DMS153 treated with DMSO at 0.1 percent for 48 hours (cell line): ENCODE data around the gene PPM1D.
"Not testable (repeated sequence)": the region's sequence is repeated elsewhere in the genome, so short reads cannot be mapped to it uniquely, and the experiment has no call there.

ENCODE experiments used
- DNase-seq: peaks from one replicate; lab custom pipeline; 2025; ENCODE audit not compliant: unreplicated experiment; lab: John Stamatoyannopoulos, UW

PPM1D gene

DNA sequence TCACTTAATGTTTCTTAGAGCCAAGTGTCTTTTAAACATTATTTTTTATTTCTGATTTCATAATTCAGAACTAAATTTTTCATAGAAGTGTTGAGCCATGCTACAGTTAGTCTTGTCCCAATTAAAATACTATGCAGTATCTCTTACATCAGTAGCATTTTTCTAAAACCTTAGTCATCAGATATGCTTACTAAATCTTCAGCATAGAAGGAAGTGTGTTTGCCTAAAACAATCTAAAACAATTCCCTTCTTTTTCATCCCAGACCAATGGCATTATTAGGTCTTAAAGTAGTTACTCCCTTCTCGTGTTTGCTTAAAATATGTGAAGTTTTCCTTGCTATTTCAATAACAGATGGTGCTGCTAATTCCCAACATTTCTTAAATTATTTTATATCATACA is 64.0 kb downstream of the PPM1D start:
- no peak for DNase-seq

DNA sequence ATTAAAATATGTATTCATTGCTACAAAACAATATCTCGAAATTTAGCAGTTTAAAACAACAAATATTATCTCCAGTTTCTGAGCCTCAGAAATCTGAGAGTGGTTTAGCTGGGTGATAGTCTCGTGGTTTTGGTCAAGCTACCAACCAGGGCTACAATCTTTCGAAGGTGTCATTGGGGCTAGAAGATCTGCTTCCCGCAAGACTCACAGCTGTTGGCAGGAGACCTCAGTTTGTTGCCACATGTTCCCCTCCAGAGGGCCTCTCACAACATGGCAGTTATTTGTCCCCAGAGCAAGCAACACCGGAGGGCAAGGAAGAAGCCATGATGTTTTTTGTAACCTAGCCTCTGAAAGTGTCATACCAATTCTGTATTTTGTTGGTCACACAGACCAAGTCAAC is 65.6 kb downstream of the PPM1D start:
- DNase-seq = no peak

DNA sequence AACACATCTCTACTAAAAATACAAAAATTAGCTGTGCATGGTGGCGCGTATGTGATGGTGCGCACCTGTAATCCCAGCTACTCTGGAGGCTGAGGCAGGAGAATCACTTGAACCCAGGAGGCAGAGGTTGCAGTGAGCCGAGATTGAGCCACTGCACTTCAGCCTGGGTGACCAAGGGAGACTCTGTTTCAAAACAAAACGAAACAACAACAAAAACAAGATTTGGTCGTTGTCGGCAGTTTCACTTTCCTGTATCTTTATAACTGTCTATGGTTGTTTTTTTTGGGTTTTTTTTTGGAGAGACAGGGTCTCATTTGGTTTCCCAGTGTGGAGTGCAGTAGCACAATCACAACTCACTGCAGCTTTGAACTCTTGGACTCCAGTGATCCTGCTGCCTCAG is 68.7 kb downstream of the PPM1D start:
- DNase-seq = not testable (repeated sequence)

DNA sequence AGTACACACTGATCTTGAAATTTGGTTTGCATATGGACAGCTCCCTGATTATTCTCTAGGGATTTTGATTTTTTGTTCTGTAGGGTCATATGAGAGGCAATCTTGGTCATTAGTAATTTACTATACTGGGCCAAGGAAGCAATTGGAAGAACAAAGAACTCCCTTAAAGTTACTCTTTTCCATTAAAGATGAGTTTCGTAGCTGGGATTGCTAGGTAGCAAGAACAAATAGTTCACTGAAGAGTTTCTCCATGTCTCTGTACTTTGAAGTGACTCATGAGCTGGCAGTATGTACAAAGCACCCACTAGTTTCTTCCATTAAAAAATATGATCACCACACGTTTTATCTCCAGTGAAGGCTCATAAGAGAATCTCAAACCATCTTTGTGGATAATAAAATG is 71.5 kb downstream of the PPM1D start:
- DNase-seq = no peak

DNA sequence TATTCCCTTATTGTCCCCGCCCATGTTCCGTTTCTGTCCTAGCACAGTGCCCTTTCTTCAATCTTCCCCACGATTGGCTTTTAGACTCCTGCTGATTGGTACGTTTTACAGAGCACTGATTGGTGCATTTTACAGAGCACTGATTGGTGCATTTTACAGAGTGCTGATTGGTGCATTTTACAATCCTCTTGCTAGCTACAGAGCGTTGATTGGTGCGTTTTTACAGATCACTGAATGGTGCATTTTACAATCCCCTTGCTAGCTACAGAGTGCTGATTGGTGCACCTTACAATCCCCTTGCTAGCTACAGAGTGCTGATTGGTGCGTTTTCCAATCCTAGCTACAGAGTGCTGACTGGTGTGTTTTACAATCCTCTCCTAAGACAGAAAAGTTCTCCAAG is 74.6 kb downstream of the PPM1D start:
- DNase-seq = not testable (repeated sequence)

DNA sequence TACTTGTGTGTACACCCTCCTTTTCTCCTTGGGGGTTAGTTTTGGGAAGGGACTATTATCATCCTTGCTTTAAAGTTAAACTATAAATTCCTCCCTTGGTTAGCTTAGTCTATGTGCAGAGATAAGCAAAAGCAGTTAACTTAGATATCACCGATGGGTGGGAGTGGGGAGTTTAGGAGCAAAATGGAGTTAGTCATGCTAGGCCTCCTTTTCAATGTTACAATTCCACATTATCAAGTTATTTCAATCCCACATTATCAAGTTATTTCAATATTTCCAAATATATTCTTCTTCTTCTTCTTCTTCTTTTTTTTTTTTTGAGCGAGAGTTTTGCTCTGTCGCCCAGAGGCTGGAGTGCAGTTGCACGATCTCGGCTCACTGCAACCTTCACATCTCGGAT is 76.0 kb downstream of the PPM1D start:
- DNase-seq = no peak

DNA sequence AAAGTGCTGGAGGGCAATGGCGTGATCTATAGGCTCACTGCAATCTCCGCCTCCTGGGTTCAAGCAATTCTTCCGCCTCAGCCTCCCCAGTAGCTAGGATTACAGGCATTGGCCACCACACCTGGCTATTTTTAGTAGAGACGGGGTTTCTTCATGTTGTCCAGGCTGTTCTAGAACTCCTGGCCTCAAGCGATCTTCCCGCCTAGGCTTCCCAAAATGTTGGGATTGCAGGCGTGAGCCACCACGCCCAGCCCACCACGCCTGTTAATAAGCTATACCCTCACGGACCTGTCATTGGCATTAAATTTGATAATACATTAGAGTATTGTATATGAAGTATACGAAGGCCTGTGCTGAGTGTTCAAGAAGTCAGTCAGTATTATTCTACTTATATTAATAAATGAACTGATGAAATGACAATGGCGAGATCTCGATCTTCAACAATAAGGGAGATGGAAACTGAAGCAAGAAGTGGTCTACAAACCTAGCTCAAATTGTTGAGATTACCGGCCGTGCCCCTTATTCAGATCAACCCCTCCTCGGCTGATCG is 76.8 kb downstream of the PPM1D start:
- no peak for DNase-seq

DNA sequence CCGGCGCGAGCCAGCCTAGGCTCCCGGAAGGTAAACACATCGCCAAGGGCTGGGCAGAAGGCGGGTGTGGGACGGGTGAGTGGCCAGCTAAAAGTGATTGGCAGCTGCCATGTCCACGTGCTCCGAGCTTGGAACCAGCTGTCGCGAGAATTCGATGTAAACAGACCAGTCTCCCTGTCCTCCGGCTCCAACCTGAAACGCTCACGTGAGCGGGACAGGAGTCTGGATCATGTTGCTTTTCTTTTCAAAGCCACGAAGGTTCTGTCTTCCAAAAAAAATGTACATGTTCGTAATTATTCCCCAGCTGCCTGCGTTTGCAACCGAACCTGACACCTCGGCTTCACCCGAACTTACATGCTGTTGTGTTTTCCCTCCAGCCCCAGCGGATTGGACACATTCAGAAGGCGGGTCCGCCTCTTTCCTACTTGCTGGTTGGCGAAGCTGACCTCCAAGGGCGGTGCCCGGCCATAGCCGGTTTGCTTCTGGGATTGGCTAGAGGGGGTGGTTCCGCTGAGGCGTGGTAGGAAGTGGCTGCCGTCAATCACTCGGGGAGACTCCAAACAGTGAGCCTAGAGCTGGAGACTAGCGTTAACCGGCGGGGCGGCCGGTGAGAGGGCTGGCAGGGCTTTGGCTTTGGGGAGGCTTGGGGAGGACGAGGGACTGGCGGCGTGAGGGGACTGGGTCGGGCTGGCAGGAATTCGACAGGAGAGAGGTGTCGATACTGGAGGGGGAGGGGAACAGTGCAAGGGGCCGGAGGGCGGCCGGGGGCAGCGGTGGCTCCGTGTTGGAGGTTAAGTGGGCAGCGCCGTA is 77.5 kb downstream of the PPM1D start, which contains the start of gene BCAS3:
Gene BCAS3 (plus strand): TSS at position 544 of the 810 bp plus-strand sequence.
- peak; percentile 95 for DNase-seq

DNA sequence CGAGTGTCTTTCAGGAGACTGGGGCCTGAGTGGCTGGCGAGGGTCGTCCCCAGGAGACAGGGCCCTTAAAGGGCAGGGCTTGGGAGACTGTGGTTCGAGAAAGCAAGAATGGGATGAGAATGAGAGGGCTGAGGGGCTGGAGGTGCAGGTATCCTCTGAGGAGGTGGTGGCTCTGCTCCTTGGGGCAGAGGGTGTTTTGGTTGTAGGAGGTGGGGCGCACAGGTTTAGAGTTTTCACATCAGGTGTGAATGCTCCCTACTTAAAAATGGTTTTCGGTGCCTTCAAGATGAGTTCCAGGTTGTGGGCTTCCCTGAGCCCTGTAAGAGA is 78.1 kb downstream of the PPM1D start:
- peak; percentile 9 for DNase-seq

DNA sequence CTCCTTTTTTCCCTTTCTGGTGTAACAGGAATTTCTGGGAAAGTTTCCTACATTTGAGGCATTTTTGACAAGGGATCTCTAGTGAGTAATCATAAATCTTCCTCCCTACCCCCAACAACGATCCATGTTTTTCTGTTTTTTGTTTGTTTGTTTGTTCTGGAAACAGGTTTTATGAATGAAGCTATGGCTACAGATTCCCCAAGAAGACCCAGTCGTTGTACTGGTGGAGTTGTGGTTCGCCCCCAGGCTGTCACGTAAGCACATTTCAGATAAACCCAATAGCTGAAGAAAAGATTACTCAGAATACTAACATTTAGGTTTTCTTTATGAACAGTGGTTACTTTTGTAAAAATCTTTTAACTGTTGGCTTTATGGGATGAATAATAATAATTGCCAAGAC is 79.3 kb downstream of the PPM1D start:
- no peak for DNase-seq

DNA sequence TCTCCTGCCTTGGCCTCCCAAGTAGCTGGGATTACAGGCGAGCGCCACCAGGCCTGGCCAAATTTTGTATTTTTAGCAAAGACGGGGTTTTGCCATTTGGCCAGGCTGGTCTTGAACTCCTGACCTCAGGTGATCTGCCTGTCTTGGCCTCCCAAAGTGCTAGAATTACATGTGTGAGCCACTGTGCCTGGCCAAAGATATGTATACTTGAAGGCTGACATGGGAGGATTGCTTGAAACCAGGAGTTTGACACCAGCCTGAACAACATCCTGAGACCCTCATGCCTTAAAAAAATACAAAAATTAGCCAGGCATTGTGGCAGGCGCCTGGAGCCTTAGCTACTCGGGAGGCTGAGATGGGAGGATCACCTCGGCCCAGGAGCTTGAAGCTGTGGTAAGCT is 80.8 kb downstream of the PPM1D start:
- DNase-seq = no peak

DNA sequence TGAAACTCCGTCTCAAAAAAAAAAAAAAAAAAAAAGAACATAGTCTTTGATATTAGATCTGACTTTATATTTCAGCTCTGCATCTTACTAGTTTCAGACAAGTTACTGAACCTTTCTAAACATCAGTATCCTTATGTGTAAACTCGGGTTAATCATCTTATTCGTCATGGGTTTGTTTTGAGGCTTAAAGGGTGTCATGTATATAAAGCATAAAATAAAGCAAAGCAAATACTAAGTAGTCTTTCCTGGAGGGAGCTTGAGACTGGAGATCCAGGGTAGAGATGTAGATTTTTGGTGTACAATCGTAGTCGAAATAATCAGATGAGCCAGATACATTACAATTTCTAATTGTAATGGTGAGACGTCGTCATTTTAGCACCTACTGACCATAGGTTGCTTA is 85.4 kb downstream of the PPM1D start:
- DNase-seq = no peak

DNA sequence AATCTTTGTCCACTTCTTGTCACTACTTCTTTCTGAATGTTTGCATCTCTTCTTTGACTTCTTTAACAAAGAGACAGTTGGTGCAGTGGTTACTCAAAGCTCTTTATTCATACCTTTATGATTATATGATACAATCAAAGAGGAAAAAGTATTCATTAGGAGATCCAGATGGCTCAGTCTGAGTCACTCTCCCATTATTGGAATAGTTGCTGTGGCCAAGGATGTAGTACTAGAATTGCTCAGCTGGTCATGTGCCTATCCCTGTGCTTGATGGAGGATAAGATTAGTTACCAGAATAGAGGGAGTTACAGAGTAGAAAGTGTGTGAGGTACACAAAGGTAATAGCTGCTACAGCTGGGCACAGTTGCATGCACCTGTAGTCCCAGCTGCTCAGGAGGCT is 96.0 kb downstream of the PPM1D start:
- no peak for DNase-seq

DNA sequence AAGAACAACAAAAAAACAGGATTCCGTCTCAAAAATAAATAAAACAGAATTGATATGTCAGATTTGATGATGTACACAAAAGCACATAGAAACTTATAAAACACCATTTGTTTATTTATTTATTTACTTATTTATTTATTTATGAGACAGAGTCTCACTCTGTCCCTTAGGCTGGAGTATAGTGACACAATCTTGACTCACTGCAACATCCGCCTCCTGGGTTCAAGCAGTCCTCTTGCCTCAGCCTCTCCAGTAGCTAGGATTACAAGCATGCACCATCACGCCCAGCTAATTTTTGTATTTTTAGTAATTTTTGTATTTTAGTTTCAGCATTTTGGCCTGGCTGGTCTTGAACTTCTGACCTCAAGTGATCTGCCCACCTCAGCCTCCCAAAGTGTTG is 99.1 kb downstream of the PPM1D start:
- DNase-seq = no peak

DNA sequence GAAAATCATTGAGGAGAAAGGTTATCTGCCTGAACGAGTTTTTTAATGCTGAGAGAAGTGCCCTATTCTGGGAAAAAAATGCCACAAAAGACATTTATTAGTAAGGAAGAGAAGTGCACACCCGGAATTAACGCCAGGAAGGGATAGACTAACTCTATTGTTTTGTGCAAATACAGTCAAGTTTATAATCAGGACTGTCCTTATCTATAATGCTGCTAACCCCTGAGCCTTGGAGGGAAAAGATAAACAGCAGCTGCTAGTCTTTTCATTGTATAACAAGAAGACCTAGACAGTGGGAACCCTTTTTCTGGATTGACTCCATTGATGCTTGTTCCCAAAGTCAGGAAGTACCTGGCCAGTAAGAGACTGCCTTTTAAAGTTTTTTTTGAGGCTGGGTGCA is 104.2 kb downstream of the PPM1D start:
- DNase-seq = no peak

DNA sequence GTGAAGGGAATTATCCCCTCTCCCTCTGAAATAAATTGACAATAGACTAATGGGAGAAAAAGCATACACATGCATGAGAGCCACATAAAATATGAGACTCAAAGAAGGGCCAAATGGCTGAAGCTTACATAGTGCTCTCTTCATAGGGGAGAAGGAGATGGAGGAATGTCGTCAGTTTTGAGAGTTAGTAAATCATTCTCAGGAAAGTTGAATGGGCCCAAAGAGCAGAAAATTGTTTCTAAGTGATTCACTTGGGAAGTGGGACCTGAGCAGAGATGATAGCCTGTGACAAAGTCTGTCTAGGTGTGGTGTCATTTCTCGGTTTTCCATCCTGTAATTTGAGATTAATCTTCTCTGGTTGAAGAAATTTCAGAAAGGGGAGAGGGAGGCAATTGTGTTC is 112.7 kb downstream of the PPM1D start:
- DNase-seq = no peak

DNA sequence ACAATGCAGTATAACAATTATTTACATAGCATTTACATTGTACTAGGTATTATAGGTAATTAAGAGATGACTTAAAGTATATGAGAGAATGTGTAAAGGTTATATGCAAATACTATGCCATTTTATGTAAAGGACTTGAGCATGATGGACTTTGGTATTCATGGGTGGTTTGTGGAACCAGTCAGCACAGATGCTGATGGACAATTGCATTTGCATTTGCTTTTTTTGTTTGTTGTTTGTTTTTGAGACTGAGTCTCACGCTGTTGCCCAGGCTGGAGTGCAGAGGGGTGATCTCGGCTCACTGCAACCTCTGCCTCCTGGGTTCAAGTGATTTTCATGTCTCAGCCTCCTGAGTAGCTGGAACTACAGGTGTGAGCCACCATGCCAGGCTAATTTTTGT is 113.6 kb downstream of the PPM1D start:
- DNase-seq = no peak
